ENCODE data around the gene FAXDC2.
A peak's percentile ranks its signal among the peaks of the same experiment; 100 is the strongest.

FAXDC2 gene

GRCh38 chr5:154895606-154896561 is 45.5 kb upstream of the FAXDC2 start:
- no peaks in the 10 kb centered on the region for H3K4me1 Mint-ChIP-seq

GRCh38 chr5:154893381-154893780 is 43.0 kb upstream of the FAXDC2 start:
- no peak overlapping the region for H3K4me3 Mint-ChIP-seq
- no peaks in the 10 kb centered on the region for H3K27me3 Mint-ChIP-seq (ENCODE audit: low read depth, poor library complexity)
- H3K36me3 Mint-ChIP-seq (ENCODE audit: low read depth), result peaks cover 76% of the 10 kb centered on the region
- no peak for DNase-seq
- no peaks in the 10 kb centered on the region for H3K9me3 Mint-ChIP-seq
- no peak overlapping the region for H3K27ac Mint-ChIP-seq
- TF ChIP-seq CTCF (IDR thresholded peaks at IDR 0.05), result no peak
- H3K4me1 Mint-ChIP-seq, result no peaks in the 10 kb centered on the region

More at GRCh38 chr5:154895606-154896561, 45.5 kb upstream of the FAXDC2 start:
- H3K9me3 Mint-ChIP-seq, result no peaks in the 10 kb centered on the region
- H3K27me3 Mint-ChIP-seq (ENCODE audit: low read depth, poor library complexity), result no peaks in the 10 kb centered on the region
- DNase-seq, result no peak
- no peak for TF ChIP-seq CTCF (IDR thresholded peaks at IDR 0.05)
- no peak overlapping the region for H3K27ac Mint-ChIP-seq
- no peak overlapping the region for H3K4me3 Mint-ChIP-seq
- H3K36me3 Mint-ChIP-seq (ENCODE audit: low read depth), result peaks cover 80% of the 10 kb centered on the region

DNA sequence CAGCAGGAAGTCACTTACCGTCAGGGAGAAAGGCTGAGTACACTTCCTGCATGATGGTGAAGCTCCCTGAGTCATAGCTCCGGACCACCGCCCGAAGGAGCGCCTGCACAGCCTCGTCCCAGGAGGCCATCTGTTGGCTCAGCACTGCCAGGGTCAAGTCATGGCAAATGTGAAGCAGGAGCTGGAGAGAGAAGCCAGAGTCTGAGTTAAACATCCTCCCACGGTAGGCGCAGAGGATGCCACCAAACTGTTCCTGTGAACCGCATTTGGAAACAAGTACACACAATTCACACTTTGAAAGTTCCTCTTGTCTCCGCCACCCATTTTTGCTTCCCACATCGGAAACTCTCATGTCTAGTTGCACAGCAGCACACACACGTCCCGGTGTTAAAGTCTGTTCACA is 42.0 kb upstream of the FAXDC2 start:
- Mint-ChIP-seq H3K36me3 (ENCODE audit: low read depth) (peaks cover 80% of the 10 kb centered on the region), H3K27ac (peak overlapping the region; percentile 29), H3K4me1 (no peaks in the 10 kb centered on the region), H3K27me3 (ENCODE audit: low read depth, poor library complexity) (no peaks in the 10 kb centered on the region), H3K9me3 (no peaks in the 10 kb centered on the region), H3K4me3 (no peak overlapping the region)
- no peak for DNase-seq
- TF ChIP-seq CTCF (IDR thresholded peaks at IDR 0.05), result no peak

DNA sequence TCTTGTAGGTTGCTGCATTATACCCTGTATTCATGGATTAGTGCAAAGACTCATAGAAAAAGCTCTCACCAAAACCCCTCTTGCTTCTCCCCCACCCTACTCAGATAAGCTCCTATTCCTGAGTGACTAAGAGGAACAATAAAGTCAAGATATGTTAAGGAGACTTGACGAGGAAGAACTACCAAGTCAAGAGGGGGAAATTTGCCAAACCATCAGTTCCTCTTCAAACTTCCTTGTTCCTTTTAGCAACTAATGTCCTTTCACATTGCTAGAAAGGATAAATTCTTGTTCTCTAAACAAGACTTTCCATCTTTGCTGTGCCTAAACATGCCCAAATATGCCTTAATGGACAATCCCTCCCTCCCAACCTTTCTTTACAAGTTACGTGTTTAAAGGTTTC is 35.0 kb upstream of the FAXDC2 start:
- peaks cover 91% of the 10 kb centered on the region for H3K36me3 Mint-ChIP-seq (ENCODE audit: low read depth)
- no peaks in the 10 kb centered on the region for H3K27me3 Mint-ChIP-seq (ENCODE audit: low read depth, poor library complexity)
- DNase-seq, result no peak
- no peaks in the 10 kb centered on the region for H3K4me1 Mint-ChIP-seq
- no peak overlapping the region for H3K27ac Mint-ChIP-seq
- no peak overlapping the region for H3K4me3 Mint-ChIP-seq
- H3K9me3 Mint-ChIP-seq, result peaks cover 21% of the 10 kb centered on the region
- TF ChIP-seq CTCF (IDR thresholded peaks at IDR 0.05), result no peak

DNA sequence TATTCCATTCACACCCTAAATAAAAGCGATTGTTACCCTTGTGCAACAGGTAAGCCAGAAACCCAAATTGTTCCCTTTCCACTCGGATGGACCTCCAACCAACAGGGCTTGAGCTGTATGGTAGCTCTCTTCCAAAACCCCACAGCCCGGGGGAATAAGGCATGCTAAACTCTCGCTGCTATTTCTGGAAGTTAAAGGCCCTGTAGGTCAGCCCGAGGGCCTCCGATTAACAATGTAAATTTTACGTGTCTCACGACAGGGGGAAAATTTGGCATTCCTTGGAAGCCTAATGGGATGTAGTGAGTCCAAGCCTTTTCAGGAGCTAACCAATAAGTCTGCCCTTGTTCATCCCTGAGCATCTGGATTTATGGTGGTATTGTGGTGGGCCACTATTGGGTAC is 34.0 kb upstream of the FAXDC2 start:
- H3K36me3 Mint-ChIP-seq (ENCODE audit: low read depth), result peaks cover 94% of the 10 kb centered on the region
- TF ChIP-seq CTCF (IDR thresholded peaks at IDR 0.05), result no peak
- H3K27me3 Mint-ChIP-seq (ENCODE audit: low read depth, poor library complexity), result no peaks in the 10 kb centered on the region
- H3K4me1 Mint-ChIP-seq, result no peaks in the 10 kb centered on the region
- H3K27ac Mint-ChIP-seq, result no peak overlapping the region
- no peak for DNase-seq
- peaks cover 26% of the 10 kb centered on the region for H3K9me3 Mint-ChIP-seq
- H3K4me3 Mint-ChIP-seq, result no peak overlapping the region

DNA sequence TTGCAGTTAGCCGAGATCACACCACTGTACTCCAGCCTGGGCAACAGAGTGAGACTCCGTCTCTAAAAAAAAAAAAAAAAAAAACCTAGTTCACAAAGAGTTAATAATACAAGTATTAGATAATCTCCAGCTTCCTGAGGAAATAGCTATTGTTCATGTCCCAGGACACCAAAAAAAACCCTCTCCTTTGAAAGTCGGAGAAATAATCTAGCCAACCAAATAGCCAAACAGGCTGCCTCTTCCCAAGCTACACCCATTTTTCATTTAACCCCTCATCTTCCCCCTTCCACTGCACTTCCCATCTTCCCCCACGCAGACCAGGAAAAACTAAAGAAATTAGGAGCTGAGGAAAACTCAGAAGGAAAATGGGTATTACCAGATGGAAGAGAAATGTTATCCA is 31.6 kb upstream of the FAXDC2 start:
- TF ChIP-seq CTCF (IDR thresholded peaks at IDR 0.05), result no peak
- H3K36me3 Mint-ChIP-seq (ENCODE audit: low read depth), result peaks cover 88% of the 10 kb centered on the region
- peaks cover 40% of the 10 kb centered on the region for H3K9me3 Mint-ChIP-seq
- peaks cover 4% of the 10 kb centered on the region for H3K27me3 Mint-ChIP-seq (ENCODE audit: low read depth, poor library complexity)
- H3K27ac Mint-ChIP-seq, result no peak overlapping the region
- no peak overlapping the region for H3K4me3 Mint-ChIP-seq
- no peak for DNase-seq
- H3K4me1 Mint-ChIP-seq, result no peaks in the 10 kb centered on the region
